GM19023 (cell line): Measurements from ENCODE around the gene CPPED1.

Source experiments
- ATAC-seq: cut with Tn5 transposase; IDR thresholded peaks from one replicate; pipeline ENCODE4 v1.9.1; 2021; ENCODE audit warnings: mild to moderate bottlenecking, moderate library complexity; ENCODE audit not compliant: unreplicated experiment

CPPED1 gene

GRCh38 chr16:12688951-12689850 lies 114.5 kb downstream of the CPPED1 start:
- ATAC-seq: no peak

GRCh38 chr16:12685806-12686205 lies 117.9 kb downstream of the CPPED1 start:
- no peak for ATAC-seq

- no peak for ATAC-seq
These were observed 121.1 kb downstream of the CPPED1 start for GRCh38 chr16:12682432-12683165.

- ATAC-seq: no peak
These were observed 122.0 kb downstream of the CPPED1 start for GRCh38 chr16:12681653-12682052.

- ATAC-seq: no peak
These were observed 123.2 kb downstream of the CPPED1 start for GRCh38 chr16:12680531-12680930.

- no peak for ATAC-seq
These were observed 123.9 kb downstream of the CPPED1 start for GRCh38 chr16:12679660-12680272.

GRCh38 chr16:12678983-12679382 lies 124.7 kb downstream of the CPPED1 start:
- ATAC-seq: no peak

GRCh38 chr16:12677502-12677901 lies 126.2 kb downstream of the CPPED1 start:
- no peak for ATAC-seq

GRCh38 chr16:12675852-12676251 lies 127.8 kb downstream of the CPPED1 start:
- no peak for ATAC-seq

- ATAC-seq: no peak
These were observed 128.6 kb downstream of the CPPED1 start for GRCh38 chr16:12675046-12675445.

- ATAC-seq: no peak
These were observed 129.2 kb downstream of the CPPED1 start for GRCh38 chr16:12674524-12674923.

- ATAC-seq: no peak
These were observed 129.6 kb downstream of the CPPED1 start for GRCh38 chr16:12674071-12674470.

- ATAC-seq: no peak
These were observed 130.2 kb downstream of the CPPED1 start for GRCh38 chr16:12673466-12673865.

- no peak for ATAC-seq
These were observed 130.7 kb downstream of the CPPED1 start for GRCh38 chr16:12672986-12673385.

- no peak for ATAC-seq
These were observed 133.8 kb downstream of the CPPED1 start for GRCh38 chr16:12669908-12670307.

- no peak for ATAC-seq
These were observed 135.8 kb downstream of the CPPED1 start for GRCh38 chr16:12667909-12668308.

GRCh38 chr16:12664164-12664733 lies 139.4 kb downstream of the CPPED1 start:
- no peak for ATAC-seq

- ATAC-seq: no peak
These were observed 142.0 kb downstream of the CPPED1 start for GRCh38 chr16:12661656-12662172.

GRCh38 chr16:12659871-12660270 lies 143.8 kb downstream of the CPPED1 start:
- no peak for ATAC-seq

- ATAC-seq: no peak
These were observed 145.2 kb downstream of the CPPED1 start for GRCh38 chr16:12658506-12658905.

- no peak for ATAC-seq
These were observed 148.2 kb downstream of the CPPED1 start for GRCh38 chr16:12655537-12655936.
